Tibial artery (tissue), 4 donors: ENCODE measurements around the gene PRR23E.

Experiments
- DNase-seq, 2 donors: peaks; one replicate each; pipeline ENCODE4 v3.0.0-alpha.2; 2019
- H3K27ac ChIP-seq, 2 donors: fragments of 200-600 bp; sonication (generic) in 1 of 2; 1 replicate in 1 of 2; 2 replicates in 1 of 2; pipeline ENCODE4 v1.5.1; 2018 to 2019; ENCODE audit warnings: mild to moderate bottlenecking in 1 of 2
- H3K27me3 ChIP-seq, 2 donors: fragments of 200-600 bp; sonication (generic) in 1 of 2; one replicate each; pipeline versions ENCODE4 v1.5.1 to v1.6.0; 2016 to 2019
- H3K36me3 ChIP-seq, 3 donors: fragments of 200-600 bp; sonication (generic) in 2 of 3; one replicate each; pipeline ENCODE4 v1.5.1; 2016 to 2019; ENCODE audit warnings: mild to moderate bottlenecking in 2 of 3
- H3K4me1 ChIP-seq, 4 donors: fragments of 200-600 bp; sonication (generic) in 2 of 4; 1 replicate in 3 of 4; 2 replicates in 1 of 4; pipeline ENCODE4 v1.5.1; 2016 to 2019
- H3K4me3 ChIP-seq, 2 donors: fragments of 200-600 bp; sonication (generic) in 1 of 2; 1 replicate in 1 of 2; 2 replicates in 1 of 2; pipeline ENCODE4 v1.5.1; 2018 to 2019; ENCODE audit warnings: mild to moderate bottlenecking in 2 of 2
- H3K9me3 ChIP-seq, 3 donors: fragments of 200-600 bp; sonication (generic) in 1 of 3; one replicate each; pipeline ENCODE4 v1.5.1; 2016 to 2019
- intact Hi-C: fragments of 100-400 bp; cut with DNase I; formaldehyde crosslinking; loops from one replicate; pipeline ENCODE4 v1.15.0; 2023; ENCODE audit warnings: low total_unique reads
- TF ChIP-seq, protein P1 (sequence below), 2 experiments: fragments of 200-600 bp in 1 of 2; fragments of 450-650 bp in 1 of 2; IDR thresholded peaks; one replicate each; pipeline ENCODE4 v1.5.1; 2017 to 2019; ENCODE audit warnings: antibody characterized with exemption in 2 of 2, mild to moderate bottlenecking in 1 of 2, moderate library complexity in 1 of 2

The PRR23E gene

DNA sequence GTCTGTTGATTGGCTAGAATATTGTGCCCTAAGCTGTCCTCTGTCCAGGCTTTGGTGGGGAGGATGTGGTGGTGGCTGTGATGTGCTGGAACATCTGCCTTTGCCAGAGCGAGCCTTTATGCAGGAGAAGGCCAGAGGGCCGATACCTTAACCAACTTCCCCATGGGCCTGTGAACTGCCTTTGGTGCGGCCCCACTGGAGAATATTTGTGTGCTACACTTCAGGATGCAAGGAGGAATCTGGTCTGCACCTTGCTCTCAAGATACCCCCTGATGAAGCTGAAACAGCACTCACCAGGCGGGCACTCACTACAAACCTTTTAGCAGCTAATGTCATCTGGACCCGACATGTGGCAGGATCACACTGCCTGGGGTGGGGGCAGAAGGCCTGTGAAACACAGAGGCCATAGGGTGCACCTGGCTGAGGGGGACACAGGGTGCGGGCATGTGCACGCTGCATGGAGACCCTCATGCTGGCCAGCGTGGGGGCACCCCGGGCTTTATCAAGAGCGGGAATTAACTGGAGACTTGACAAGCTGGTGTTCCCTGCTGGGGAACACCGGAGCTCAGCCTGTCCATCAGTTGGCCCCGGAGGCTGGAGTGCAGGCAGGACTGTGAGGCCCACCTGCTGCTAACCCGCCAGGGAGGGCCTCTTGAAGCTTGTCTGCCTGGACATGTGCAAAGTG lies 16.4 kb downstream of the PRR23E start:
- Histone ChIP-seq H3K4me1 (no peaks in the 10 kb centered on the region), H3K27me3 (peaks cover 0 to 64% of the 10 kb centered on the region in 2 donors), H3K9me3 (no peaks in the 10 kb centered on the region), H3K27ac (no peak overlapping the region), H3K4me3 (no peak overlapping the region), H3K36me3 (no peaks in the 10 kb centered on the region)
- DNase-seq: peak; percentile 15 to 51
- TF ChIP-seq, protein P1, sequence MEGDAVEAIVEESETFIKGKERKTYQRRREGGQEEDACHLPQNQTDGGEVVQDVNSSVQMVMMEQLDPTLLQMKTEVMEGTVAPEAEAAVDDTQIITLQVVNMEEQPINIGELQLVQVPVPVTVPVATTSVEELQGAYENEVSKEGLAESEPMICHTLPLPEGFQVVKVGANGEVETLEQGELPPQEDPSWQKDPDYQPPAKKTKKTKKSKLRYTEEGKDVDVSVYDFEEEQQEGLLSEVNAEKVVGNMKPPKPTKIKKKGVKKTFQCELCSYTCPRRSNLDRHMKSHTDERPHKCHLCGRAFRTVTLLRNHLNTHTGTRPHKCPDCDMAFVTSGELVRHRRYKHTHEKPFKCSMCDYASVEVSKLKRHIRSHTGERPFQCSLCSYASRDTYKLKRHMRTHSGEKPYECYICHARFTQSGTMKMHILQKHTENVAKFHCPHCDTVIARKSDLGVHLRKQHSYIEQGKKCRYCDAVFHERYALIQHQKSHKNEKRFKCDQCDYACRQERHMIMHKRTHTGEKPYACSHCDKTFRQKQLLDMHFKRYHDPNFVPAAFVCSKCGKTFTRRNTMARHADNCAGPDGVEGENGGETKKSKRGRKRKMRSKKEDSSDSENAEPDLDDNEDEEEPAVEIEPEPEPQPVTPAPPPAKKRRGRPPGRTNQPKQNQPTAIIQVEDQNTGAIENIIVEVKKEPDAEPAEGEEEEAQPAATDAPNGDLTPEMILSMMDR (IDR thresholded peaks at IDR 0.05): no peak
- intact Hi-C loops: no loop called here

DNA sequence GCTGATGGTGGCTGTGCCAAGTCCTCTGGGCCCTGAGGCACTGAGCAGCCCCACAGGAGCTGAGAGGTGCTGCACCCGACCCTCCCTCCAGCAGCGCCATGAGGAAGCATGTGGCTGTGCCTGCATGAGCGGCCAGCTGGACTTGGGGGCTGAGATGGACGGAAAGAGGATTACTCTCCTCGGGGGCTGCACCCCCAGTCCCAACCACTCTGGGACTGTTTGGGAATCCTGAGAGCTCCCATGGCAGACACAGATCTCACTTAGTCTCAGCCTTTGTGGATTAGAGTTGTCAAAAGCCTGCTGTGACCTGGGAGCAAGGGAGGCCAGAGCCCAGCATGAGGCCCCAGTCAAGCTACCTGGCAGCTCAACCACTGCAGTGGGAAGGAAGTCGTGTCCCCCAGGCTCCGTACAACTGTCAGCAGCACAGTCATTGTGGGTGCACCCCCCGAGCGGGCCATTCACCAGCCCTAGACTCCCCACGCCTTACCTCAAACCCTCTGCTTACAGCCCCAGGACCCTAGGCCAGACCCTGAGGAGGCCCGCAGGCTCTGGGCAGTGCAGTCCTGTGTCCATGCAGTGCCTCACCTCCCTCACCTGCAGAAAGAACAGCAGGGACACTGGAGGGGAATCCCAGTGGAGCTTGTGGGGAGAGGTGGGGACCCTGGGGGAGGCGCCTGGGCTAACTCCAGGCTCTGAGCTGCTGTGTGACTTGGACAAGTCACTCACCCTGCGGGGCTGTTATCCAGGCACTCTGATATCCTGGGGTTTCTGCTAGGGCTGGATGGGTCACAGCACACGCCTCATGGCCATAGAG lies 17.1 kb downstream of the PRR23E start:
- DNase-seq: peak; percentile 1 to 53
- Histone ChIP-seq H3K4me1 (no peaks in the 10 kb centered on the region), H3K9me3 (no peaks in the 10 kb centered on the region), H3K36me3 (no peaks in the 10 kb centered on the region), H3K27ac (no peak overlapping the region), H3K27me3 (peaks cover 0 to 60% of the 10 kb centered on the region in 2 donors), H3K4me3 (no peak overlapping the region)
- TF ChIP-seq, protein P1 (IDR thresholded peaks at IDR 0.05): no peak
- intact Hi-C loops: no loop called here

DNA sequence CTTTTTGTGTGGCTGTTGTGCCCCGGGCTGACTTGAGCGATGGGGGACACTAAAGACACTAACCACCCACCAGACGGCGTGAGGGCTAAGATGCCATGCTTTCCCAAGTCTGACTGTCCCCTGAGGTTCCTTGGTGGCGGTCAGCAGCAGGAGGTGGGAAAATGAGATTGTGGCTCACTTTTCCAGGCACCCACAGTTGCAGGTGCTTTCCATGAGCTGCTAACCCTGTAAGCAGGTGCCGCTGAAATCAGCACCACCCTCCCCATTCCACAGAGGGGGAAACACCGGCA lies 17.7 kb downstream of the PRR23E start:
- H3K27ac ChIP-seq: no peak overlapping the region
- H3K4me3 ChIP-seq: no peak overlapping the region
- peak; percentile 7 to 32 for DNase-seq
- intact Hi-C loops: no loop called here
- H3K4me1 ChIP-seq: no peaks in the 10 kb centered on the region
- TF ChIP-seq, protein P1 (IDR thresholded peaks at IDR 0.05): no peak
- H3K9me3 ChIP-seq: no peaks in the 10 kb centered on the region
- no peaks in the 10 kb centered on the region for H3K36me3 ChIP-seq
- H3K27me3 ChIP-seq: peaks cover 0 to 57% of the 10 kb centered on the region in 2 donors

DNA sequence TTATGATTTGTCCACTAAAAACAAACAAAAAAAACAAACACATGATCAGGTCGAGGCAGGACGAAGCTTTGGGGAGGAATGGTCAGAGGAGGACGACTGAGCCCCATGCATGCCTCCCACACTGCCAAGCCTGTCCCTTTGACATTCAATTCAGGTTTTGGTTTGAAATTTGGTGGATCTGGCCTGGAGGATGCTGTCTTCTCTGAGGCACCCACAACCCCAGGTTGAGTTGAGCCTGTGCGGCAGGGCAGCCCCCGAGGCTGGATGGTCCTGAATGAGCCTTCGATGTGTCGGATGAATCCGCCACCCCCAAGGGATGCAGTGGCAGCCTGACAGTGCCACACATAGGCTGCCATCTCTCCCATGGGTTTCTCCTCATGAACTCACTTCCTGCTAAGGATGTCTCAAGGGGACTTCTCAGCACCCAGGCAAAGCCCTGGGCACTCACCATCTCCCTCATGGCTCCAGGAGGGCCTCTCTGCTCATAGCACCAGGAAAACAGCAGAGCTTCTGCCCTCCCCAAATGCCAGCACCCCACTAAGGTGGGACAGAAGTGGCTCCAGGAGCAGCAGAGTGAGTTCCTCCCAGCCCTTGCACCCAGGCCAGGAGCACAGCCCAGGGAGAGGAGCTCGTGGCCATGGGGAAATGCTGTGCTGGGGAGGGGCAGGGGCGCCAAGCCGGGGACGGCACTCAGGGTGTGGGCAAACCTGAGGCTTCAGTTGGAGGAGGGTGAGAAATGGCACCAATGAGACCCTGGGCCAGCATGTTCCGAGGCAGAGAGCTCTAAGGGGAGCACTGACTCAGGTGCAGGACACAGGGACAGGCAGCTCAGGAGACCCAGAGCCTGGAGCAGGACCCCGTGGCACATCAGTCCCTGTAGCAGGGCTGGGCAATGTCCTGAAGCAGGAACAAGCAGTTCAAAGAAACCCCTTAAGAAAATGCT lies 18.5 kb downstream of the PRR23E start:
- H3K4me1 ChIP-seq: no peaks in the 10 kb centered on the region
- H3K27ac ChIP-seq: no peak overlapping the region
- TF ChIP-seq, protein P1 (IDR thresholded peaks at IDR 0.05): no peak
- H3K27me3 ChIP-seq: peaks cover 0 to 52% of the 10 kb centered on the region in 2 donors
- DNase-seq: peak; percentile 6 to 41
- no peaks in the 10 kb centered on the region for H3K9me3 ChIP-seq
- no peak overlapping the region for H3K4me3 ChIP-seq
- H3K36me3 ChIP-seq: no peaks in the 10 kb centered on the region
- intact Hi-C loops: no loop called here

DNA sequence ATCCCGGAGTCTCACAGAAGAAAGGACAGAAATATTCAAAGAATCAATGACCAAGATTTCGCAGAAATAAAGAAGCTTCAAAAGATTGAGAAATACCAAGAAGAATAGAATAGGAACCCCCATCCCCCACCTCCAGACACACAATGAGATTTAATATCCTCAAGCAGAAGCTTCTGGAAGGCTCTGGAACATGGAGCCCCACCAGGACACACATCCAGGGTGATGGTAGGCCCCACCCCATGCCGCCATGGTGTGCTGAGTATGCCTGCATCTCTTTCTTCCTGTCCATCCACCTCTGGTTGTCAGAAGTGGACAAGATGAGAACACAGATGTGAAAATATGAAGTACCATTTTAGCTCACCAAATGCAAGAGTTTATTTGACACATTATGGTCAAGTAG lies 19.3 kb downstream of the PRR23E start:
- no peaks in the 10 kb centered on the region for H3K9me3 ChIP-seq
- no peaks in the 10 kb centered on the region for H3K4me1 ChIP-seq
- TF ChIP-seq, protein P1 (IDR thresholded peaks at IDR 0.05): no peak
- H3K27me3 ChIP-seq: peaks cover 0 to 44% of the 10 kb centered on the region in 2 donors
- intact Hi-C loops: no loop called here
- H3K27ac ChIP-seq: no peak overlapping the region
- peak in 1 of 2 donors; percentile 0 for DNase-seq
- H3K36me3 ChIP-seq: no peaks in the 10 kb centered on the region
- no peak overlapping the region for H3K4me3 ChIP-seq
